Measurements from ENCODE around the gene LYZL2.
"Not testable (repeated sequence)": the region's sequence is repeated elsewhere in the genome, so short reads cannot be mapped to it uniquely, and the experiment has no call there.

The LYZL2 gene

GRCh38 chr10:30637881-30638467 is 8.4 kb upstream of the LYZL2 start:
- DNase-seq: no peak

GRCh38 chr10:30631188-30631587 is 1.6 kb upstream of the LYZL2 start:
- DNase-seq: no peak

GRCh38 chr10:30630571-30630970 is 1.0 kb upstream of the LYZL2 start:
- no peak for DNase-seq

- DNase-seq: not testable (repeated sequence)
These were observed 977 bp downstream of the LYZL2 start for GRCh38 chr10:30628576-30628975.

- not testable (repeated sequence) for DNase-seq
These were observed 2.7 kb downstream of the LYZL2 start for GRCh38 chr10:30626837-30627236.

- not testable (repeated sequence) for DNase-seq
These were observed 3.4 kb downstream of the LYZL2 start for GRCh38 chr10:30626196-30626595.

GRCh38 chr10:30625080-30625479 is 4.5 kb downstream of the LYZL2 start:
- no peak for DNase-seq

GRCh38 chr10:30619966-30620365 is 9.6 kb downstream of the LYZL2 start:
- DNase-seq: no peak

GRCh38 chr10:30617070-30617469 is 12.5 kb downstream of the LYZL2 start:
- no peak for DNase-seq

GRCh38 chr10:30611041-30611440 is 18.5 kb downstream of the LYZL2 start:
- not testable (repeated sequence) for DNase-seq

GRCh38 chr10:30607814-30608213 is 21.7 kb downstream of the LYZL2 start:
- DNase-seq: no peak

- no peak for DNase-seq
These were observed 23.2 kb downstream of the LYZL2 start for GRCh38 chr10:30606313-30606712.

- not testable (repeated sequence) for DNase-seq
These were observed 24.0 kb downstream of the LYZL2 start for GRCh38 chr10:30605341-30606121.

GRCh38 chr10:30603589-30603988 is 26.0 kb downstream of the LYZL2 start:
- no peak for DNase-seq

GRCh38 chr10:30602747-30603146 is 26.8 kb downstream of the LYZL2 start:
- DNase-seq: no peak

GRCh38 chr10:30600005-30600404 is 29.5 kb downstream of the LYZL2 start:
- DNase-seq: no peak

- no peak for DNase-seq
These were observed 31.3 kb downstream of the LYZL2 start for GRCh38 chr10:30598105-30598776.

GRCh38 chr10:30597433-30597824 is 32.1 kb downstream of the LYZL2 start:
- DNase-seq: not testable (repeated sequence)

- not testable (repeated sequence) for DNase-seq
These were observed 32.8 kb downstream of the LYZL2 start for GRCh38 chr10:30596493-30597432.

GRCh38 chr10:30596013-30596412 is 33.5 kb downstream of the LYZL2 start:
- no peak for DNase-seq

GRCh38 chr10:30594077-30594476 is 35.5 kb downstream of the LYZL2 start:
- no peak for DNase-seq

- not testable (repeated sequence) for DNase-seq
These were observed 36.8 kb downstream of the LYZL2 start for GRCh38 chr10:30592770-30593169.

- DNase-seq: peak; percentile 47
These were observed 38.3 kb downstream of the LYZL2 start for GRCh38 chr10:30591249-30591670.

All from activated gamma-delta T cell treated with Interleukin-2 at 50 U/mL for 16 hours (primary cell).